Ishikawa (cell line): Measurements from ENCODE around the gene KPNA5.

Experiments used
- CEBPB ChIP-seq: IDR thresholded peaks from 2 replicates; pipeline ENCODE4 v1.6.1; 2012
- CREB1 ChIP-seq: IDR thresholded peaks from 2 replicates; pipeline ENCODE4 v1.6.1; 2012; ENCODE audit warnings: low read depth
- EGR1 ChIP-seq: IDR thresholded peaks from 2 replicates; pipeline ENCODE4 v1.6.1; 2012
- EP300 ChIP-seq: IDR thresholded peaks from 2 replicates; pipeline ENCODE4 v1.6.1; 2012; ENCODE audit warnings: borderline replicate concordance
- FOXM1 ChIP-seq: IDR thresholded peaks from 2 replicates; pipeline ENCODE4 v1.6.1; 2012; ENCODE audit warnings: low read depth, borderline replicate concordance
- MAX ChIP-seq: IDR thresholded peaks from 2 replicates; pipeline ENCODE4 v1.6.1; 2012
- NFIC ChIP-seq: IDR thresholded peaks from 2 replicates; pipeline ENCODE4 v1.6.1; 2012
- RAD21 ChIP-seq: IDR thresholded peaks from 2 replicates; pipeline ENCODE4 v1.6.1; 2012; ENCODE audit warnings: low read depth
- REST ChIP-seq: IDR thresholded peaks from 2 replicates; pipeline ENCODE4 v1.6.1; 2012; ENCODE audit warnings: low read depth, mild to moderate bottlenecking
- TAF1 ChIP-seq: IDR thresholded peaks from 2 replicates; pipeline ENCODE4 v1.6.1; 2012; ENCODE audit warnings: low read depth, mild to moderate bottlenecking
- TCF12 ChIP-seq: IDR thresholded peaks from 2 replicates; pipeline ENCODE4 v1.6.1; 2012; ENCODE audit warnings: low read depth
- TEAD4 ChIP-seq: IDR thresholded peaks from 2 replicates; pipeline ENCODE4 v1.6.1; 2012
- USF1 ChIP-seq: IDR thresholded peaks from 2 replicates; pipeline ENCODE4 v1.6.1; 2012
- YY1 ChIP-seq: IDR thresholded peaks from 2 replicates; pipeline ENCODE4 v1.6.1; 2012; ENCODE audit warnings: low read depth
- ZBTB7A ChIP-seq: IDR thresholded peaks from 2 replicates; pipeline ENCODE4 v1.6.1; 2012; ENCODE audit warnings: low read depth

KPNA5 gene

GRCh38 chr6:116705917-116706316 lies 24.9 kb downstream of the KPNA5 start:
- TF ChIP-seq TAF1, result no peak
- TF ChIP-seq ZBTB7A, result no peak
- TF ChIP-seq USF1, result no peak
- no peak for TF ChIP-seq FOXM1

- no peak for TF ChIP-seq CREB1
- TF ChIP-seq EP300, result no peak
- no peak for TF ChIP-seq REST
- TF ChIP-seq FOXM1, result no peak
- TF ChIP-seq TAF1, result no peak
- TF ChIP-seq NFIC, result no peak
- TF ChIP-seq CEBPB, result no peak
- no peak for TF ChIP-seq YY1
- TF ChIP-seq MAX, result no peak
- TF ChIP-seq TCF12, result no peak
- no peak for TF ChIP-seq TEAD4
Observed at GRCh38 chr6:116714296-116714695, 33.3 kb downstream of the KPNA5 start.

- TF ChIP-seq EP300, result no peak
- TF ChIP-seq USF1, result no peak
- TF ChIP-seq CEBPB, result peak; percentile 33
- no peak for TF ChIP-seq CREB1
Observed at GRCh38 chr6:116714761-116715160, 33.8 kb downstream of the KPNA5 start.

GRCh38 chr6:116726947-116727346 lies 45.9 kb downstream of the KPNA5 start:
- TF ChIP-seq EGR1 (no peak), FOXM1 (no peak), YY1 (no peak), TEAD4 (no peak), MAX (no peak), ZBTB7A (no peak), TAF1 (no peak), REST (no peak), RAD21 (no peak), CREB1 (no peak), TCF12 (no peak), NFIC (no peak), USF1 (no peak), EP300 (no peak), CEBPB (no peak)

- TF ChIP-seq CEBPB (no peak), TAF1 (no peak), TCF12 (no peak), CREB1 (no peak), EGR1 (no peak)
Observed at GRCh38 chr6:116730513-116730912, 49.5 kb downstream of the KPNA5 start.

GRCh38 chr6:116737004-116737403 lies 56.0 kb downstream of the KPNA5 start:
- TF ChIP-seq CEBPB, result no peak
- TF ChIP-seq FOXM1, result no peak
- TF ChIP-seq TAF1, result no peak
- no peak for TF ChIP-seq EP300
- no peak for TF ChIP-seq MAX
- TF ChIP-seq REST, result no peak
- no peak for TF ChIP-seq CREB1
- no peak for TF ChIP-seq ZBTB7A
- no peak for TF ChIP-seq NFIC
